MM.1S (cell line): ENCODE data around the gene SAA2.
A peak's percentile ranks its signal among the peaks of the same experiment; 100 is the strongest.

Experiments
- DNase-seq: peaks from one replicate; pipeline ENCODE4 v3.0.0-alpha.2; 2015
- H2AFZ ChIP-seq: fragments of 300-600 bp; sonication (generic); 2 replicates; pipeline ENCODE4 v1.6.0; 2016; ENCODE audit warnings: antibody characterized with exemption, low read length
- H3F3A ChIP-seq: fragments of 300-600 bp; sonication (generic); 2 replicates; pipeline ENCODE4 v1.6.1; 2016; ENCODE audit warnings: mild to moderate bottlenecking, antibody characterized with exemption, low read length, moderate library complexity, mixed read lengths; ENCODE audit not compliant: insufficient read depth
- H3K27ac ChIP-seq: fragments of 300-600 bp; sonication (generic); 2 replicates; pipeline ENCODE4 v1.5.1; 2016; ENCODE audit warnings: mild to moderate bottlenecking, low read length
- H3K27me3 ChIP-seq: fragments of 300-600 bp; sonication (generic); replicated peaks from 2 replicates; pipeline ENCODE4 v1.6.0; 2016; ENCODE audit warnings: low read length; ENCODE audit not compliant: insufficient read depth
- H3K36me3 ChIP-seq: fragments of 300-600 bp; sonication (generic); replicated peaks from 2 replicates; pipeline ENCODE4 v1.6.1; 2016; ENCODE audit warnings: mild to moderate bottlenecking, low read length, mixed read lengths; ENCODE audit not compliant: insufficient read depth
- H3K4me1 ChIP-seq: fragments of 300-600 bp; sonication (generic); 2 replicates; pipeline ENCODE4 v1.6.1; 2016; ENCODE audit warnings: low read length, mixed read lengths
- H3K4me2 ChIP-seq: fragments of 300-600 bp; sonication (generic); 2 replicates; pipeline ENCODE4 v1.6.0; 2016; ENCODE audit warnings: low read depth, low read length
- H3K4me3 ChIP-seq: fragments of 300-600 bp; sonication (generic); 2 replicates; pipeline ENCODE4 v1.5.1; 2016; ENCODE audit warnings: low read length, mixed read lengths
- H3K79me2 ChIP-seq: fragments of 300-600 bp; sonication (generic); 2 replicates; pipeline ENCODE4 v1.6.1; 2016; ENCODE audit warnings: mixed run types, low read length, mixed read lengths
- H3K9ac ChIP-seq: fragments of 300-600 bp; sonication (generic); 2 replicates; pipeline ENCODE4 v1.6.1; 2016; ENCODE audit warnings: low read length, mixed read lengths
- H3K9me2 ChIP-seq: fragments of 300-600 bp; sonication (generic); replicated peaks from 2 replicates; pipeline ENCODE4 v1.6.1; 2016; ENCODE audit warnings: mild to moderate bottlenecking, low read length, mixed read lengths; ENCODE audit not compliant: insufficient read depth
- H3K9me3 ChIP-seq: fragments of 300-600 bp; sonication (generic); replicated peaks from 2 replicates; pipeline ENCODE4 v1.6.1; 2016; ENCODE audit warnings: mild to moderate bottlenecking, low read length, mixed read lengths; ENCODE audit not compliant: insufficient read depth
- H4K20me1 ChIP-seq: fragments of 300-600 bp; sonication (generic); 2 replicates; pipeline ENCODE4 v1.6.1; 2016; ENCODE audit warnings: mild to moderate bottlenecking, low read length, moderate library complexity, mixed read lengths; ENCODE audit not compliant: insufficient read depth
- EZH2 ChIP-seq: fragments of 300-600 bp; sonication (generic); optimal IDR thresholded peaks from 2 replicates; pipeline ENCODE3; 2017; ENCODE audit warnings: low read depth, mild to moderate bottlenecking, antibody characterized with exemption, low read length, mixed read lengths
- EZH2phosphoT487 ChIP-seq: fragments of 300-600 bp; sonication (generic); IDR thresholded peaks from 2 replicates; pipeline ENCODE4 v1.6.1; 2018; ENCODE audit warnings: antibody characterized with exemption, low read length
- TF ChIP-seq, protein P1 (sequence below): fragments of 300-600 bp; sonication (generic); IDR thresholded peaks from 2 replicates; pipeline ENCODE4 v1.5.1; 2016; ENCODE audit warnings: antibody characterized with exemption, low read length, mixed read lengths

The SAA2 gene

DNA sequence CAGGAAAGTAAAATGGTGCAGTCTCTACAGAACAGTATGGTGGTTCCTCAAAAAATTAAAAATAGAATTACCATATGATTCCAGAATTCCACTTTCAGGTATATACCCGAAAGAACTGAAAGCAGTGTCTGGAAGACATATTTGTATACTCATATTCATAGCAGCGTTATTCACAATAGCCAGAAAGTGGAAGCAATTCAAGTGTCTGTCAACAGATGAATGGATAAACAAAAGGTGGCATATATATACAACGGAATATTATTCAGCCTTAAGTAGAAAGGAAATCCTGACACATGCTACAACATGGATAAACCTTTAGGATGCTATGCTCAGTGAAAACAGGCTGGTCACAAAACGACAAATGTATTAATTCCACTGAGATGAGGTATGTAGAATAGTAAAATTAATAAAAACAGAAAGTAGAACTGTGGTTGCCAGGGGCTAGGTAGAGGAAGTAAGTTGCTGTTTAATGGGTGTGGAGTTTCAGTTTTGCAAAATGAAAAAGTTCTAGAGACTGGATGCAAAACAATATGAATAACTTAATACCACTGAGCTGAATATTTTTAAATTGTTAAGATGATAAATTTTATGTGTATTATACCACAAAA lies 32.1 kb upstream of the SAA2 start:
- no peaks in the 10 kb centered on the region for H3K9me3 ChIP-seq
- peak; percentile 37 for DNase-seq
- H3K4me2 ChIP-seq = peak overlapping the region; percentile 63
- H3K4me1 ChIP-seq = peaks cover 8% of the 10 kb centered on the region
- TF ChIP-seq, protein P1, sequence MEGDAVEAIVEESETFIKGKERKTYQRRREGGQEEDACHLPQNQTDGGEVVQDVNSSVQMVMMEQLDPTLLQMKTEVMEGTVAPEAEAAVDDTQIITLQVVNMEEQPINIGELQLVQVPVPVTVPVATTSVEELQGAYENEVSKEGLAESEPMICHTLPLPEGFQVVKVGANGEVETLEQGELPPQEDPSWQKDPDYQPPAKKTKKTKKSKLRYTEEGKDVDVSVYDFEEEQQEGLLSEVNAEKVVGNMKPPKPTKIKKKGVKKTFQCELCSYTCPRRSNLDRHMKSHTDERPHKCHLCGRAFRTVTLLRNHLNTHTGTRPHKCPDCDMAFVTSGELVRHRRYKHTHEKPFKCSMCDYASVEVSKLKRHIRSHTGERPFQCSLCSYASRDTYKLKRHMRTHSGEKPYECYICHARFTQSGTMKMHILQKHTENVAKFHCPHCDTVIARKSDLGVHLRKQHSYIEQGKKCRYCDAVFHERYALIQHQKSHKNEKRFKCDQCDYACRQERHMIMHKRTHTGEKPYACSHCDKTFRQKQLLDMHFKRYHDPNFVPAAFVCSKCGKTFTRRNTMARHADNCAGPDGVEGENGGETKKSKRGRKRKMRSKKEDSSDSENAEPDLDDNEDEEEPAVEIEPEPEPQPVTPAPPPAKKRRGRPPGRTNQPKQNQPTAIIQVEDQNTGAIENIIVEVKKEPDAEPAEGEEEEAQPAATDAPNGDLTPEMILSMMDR = no peak
- TF ChIP-seq EZH2 (no peak), EZH2phosphoT487 (no peak)
- H3K9me2 ChIP-seq = no peaks in the 10 kb centered on the region
- H3F3A ChIP-seq = peaks cover 11% of the 10 kb centered on the region; the same call in 1 of the 2 replicates
- no peak overlapping the region for H3K9ac ChIP-seq
- H3K4me3 ChIP-seq = peak overlapping the region; percentile 38
- H3K36me3 ChIP-seq = 0 out of 2 replicates have a peak, but pooled peaks cover 8% of the 10 kb centered on the region
- no peaks in the 10 kb centered on the region for H3K27me3 ChIP-seq
- H4K20me1 ChIP-seq = no peaks in the 10 kb centered on the region
- H2AFZ ChIP-seq = no peak overlapping the region
- H3K79me2 ChIP-seq = no peaks in the 10 kb centered on the region
- peak overlapping the region; percentile 34; the same call in 1 of the 2 replicates for H3K27ac ChIP-seq

DNA sequence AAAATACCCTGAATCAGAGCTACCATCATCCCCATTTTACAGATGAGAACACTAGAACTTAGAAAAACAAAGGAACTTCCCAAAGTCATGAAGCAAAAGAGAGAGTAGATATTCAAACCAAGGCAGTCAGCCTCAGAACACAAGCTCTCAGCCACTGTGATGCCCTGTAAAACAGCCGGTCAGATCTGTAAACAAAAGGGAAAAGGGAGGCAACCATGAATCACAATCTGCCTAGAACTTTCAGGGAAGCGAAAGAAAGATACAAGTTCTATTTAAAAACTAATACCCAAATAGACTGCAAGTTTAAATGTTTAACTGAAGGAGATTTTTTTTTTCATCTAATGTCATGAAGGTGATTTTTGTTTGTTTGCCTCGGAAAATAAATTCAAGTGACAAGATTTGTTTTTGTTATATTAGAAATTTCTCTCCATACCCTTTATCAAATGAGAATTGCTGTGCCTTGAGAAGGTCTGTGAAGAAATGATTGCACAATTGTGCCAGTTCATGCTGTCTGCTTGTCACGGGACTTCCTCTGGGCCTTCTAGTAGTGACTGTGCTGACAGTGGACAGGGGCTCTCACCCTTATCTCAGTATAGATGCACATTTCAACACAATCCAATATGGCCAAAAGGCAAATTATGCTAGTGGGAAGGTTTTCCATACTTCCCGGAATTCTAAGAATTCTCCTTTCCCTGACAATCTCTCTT lies 29.2 kb upstream of the SAA2 start:
- TF ChIP-seq EZH2 (no peak), EZH2phosphoT487 (no peak)
- TF ChIP-seq, protein P1 = no peak
- no peaks in the 10 kb centered on the region for H3K79me2 ChIP-seq
- no peak overlapping the region for H3K4me2 ChIP-seq
- no peaks in the 10 kb centered on the region for H3K9me3 ChIP-seq
- no peak overlapping the region for H3K27ac ChIP-seq
- H4K20me1 ChIP-seq = no peaks in the 10 kb centered on the region
- no peak overlapping the region for H3K4me3 ChIP-seq
- 0 out of 2 replicates have a peak, but pooled peaks cover 8% of the 10 kb centered on the region for H3K36me3 ChIP-seq
- peaks cover 8% of the 10 kb centered on the region for H3K4me1 ChIP-seq
- H3K9me2 ChIP-seq = no peaks in the 10 kb centered on the region
- H3F3A ChIP-seq = peaks cover 11% of the 10 kb centered on the region; the same call in 1 of the 2 replicates
- no peak for DNase-seq
- H3K9ac ChIP-seq = no peak overlapping the region
- H3K27me3 ChIP-seq = no peaks in the 10 kb centered on the region
- H2AFZ ChIP-seq = no peak overlapping the region

DNA sequence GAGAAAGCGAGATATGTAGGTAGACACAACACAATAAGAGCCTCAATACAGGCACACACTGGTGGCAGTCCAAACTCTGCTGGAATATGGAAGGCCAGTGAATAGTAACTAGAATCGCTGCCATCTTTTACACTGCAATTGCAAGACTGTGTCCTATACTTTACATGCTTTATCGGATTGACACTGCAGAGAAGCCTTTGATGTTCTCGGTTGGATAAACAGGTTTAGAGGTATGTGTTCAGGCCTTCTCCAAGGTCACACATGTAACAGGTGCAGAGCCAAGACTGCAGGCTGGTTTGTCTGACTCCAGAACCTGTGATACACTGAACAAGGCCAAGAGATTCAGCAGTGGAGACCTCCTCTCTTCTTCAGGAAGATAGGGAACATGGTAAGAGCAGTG lies 22.7 kb upstream of the SAA2 start:
- Histone ChIP-seq H3K9me2 (no peaks in the 10 kb centered on the region), H3K4me1 (0 out of 2 replicates have a peak, but pooled peaks cover 4% of the 10 kb centered on the region), H3F3A (0 out of 2 replicates have a peak, but pooled peaks cover 4% of the 10 kb centered on the region), H3K9me3 (no peaks in the 10 kb centered on the region), H3K27me3 (no peaks in the 10 kb centered on the region), H3K4me2 (no peak overlapping the region), H3K4me3 (no peak overlapping the region), H4K20me1 (no peaks in the 10 kb centered on the region), H3K27ac (no peak overlapping the region), H3K36me3 (no peaks in the 10 kb centered on the region), H3K79me2 (no peaks in the 10 kb centered on the region), H2AFZ (no peak overlapping the region), H3K9ac (no peak overlapping the region)
- no peak for DNase-seq
- TF ChIP-seq EZH2phosphoT487 (no peak), EZH2 (no peak)
- TF ChIP-seq, protein P1 = no peak
